ENCODE data around the gene MCM3.

Gene MCM3

DNA sequence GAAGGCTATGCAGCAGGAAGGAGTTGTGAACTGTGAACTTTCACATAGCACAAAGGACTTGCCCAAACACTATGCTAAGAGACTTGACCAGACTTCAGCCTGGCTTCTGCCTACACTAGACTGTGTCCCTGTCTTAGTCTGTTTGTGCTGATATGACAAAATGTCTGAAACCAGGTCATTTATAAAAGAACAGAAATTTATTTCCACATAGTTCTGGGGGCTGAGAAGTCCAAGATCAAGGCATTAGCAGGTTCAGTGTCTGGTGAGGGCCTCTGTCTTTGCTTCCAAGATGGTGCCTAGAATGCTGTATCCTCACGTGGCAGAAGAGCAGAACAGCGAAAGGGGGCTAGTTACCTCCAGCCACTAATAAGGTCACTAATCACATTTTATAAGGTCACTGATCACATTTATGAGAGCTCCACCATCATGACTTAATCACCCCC, 16.0 kb upstream of the MCM3 start:
- DNase-seq, result no peak

DNA sequence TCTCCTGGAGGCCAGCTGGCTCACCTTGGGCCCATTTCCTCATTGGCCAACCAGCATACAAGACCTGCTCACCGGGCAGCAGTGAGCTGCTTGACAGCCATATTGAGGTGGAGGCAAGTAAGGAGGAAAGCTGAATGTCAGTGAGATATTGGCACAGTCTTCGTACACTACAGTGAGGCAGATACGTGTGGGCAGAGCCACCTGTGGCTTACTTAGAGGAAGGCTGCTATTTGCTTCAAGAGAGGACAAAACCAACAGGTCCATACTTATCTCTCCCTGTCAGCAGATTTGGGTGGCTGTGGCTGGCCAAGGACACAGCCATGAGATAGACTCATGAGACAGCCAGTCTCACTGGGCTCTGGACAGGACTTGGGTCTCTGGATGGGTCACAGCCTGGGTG, 15.1 kb upstream of the MCM3 start:
- no peak for DNase-seq

DNA sequence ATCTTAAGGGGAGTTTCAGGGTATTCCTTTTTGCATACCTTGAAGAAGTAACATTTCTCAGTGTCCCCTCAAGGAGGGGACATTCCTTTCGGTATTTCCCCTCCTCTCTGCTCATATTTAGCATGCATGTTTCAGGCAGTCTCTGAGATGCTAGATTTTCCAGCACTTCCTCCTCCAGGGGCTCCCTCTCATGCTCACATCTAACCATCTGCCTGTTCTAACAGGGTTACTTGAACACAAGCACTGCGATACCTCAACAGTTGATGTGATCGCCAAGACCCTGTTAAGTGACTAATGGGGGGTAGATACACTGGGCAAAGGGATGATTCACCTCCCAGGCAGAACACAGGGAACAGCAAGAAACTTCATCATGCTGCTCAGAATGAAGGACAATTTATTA, 12.9 kb upstream of the MCM3 start:
- no peak for DNase-seq

DNA sequence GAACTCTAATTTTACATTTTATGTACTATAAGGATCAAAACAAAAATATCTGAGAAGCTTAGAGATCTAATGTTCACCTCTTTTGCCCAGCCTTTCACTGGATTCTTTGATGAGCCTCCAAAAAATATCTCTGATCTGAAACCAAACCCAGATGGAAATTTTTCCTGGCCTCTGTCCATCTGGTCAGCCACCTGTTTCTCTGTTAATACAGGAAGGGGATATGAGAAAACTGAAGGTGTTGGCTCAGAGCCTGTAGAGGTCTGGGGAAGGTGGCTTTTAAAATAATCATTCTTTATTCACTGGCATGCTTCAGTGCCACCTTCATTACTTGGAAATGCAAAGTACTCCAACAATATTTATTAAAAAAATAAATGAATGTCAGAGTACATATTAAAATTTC, 8.5 kb upstream of the MCM3 start:
- no peak for DNase-seq

DNA sequence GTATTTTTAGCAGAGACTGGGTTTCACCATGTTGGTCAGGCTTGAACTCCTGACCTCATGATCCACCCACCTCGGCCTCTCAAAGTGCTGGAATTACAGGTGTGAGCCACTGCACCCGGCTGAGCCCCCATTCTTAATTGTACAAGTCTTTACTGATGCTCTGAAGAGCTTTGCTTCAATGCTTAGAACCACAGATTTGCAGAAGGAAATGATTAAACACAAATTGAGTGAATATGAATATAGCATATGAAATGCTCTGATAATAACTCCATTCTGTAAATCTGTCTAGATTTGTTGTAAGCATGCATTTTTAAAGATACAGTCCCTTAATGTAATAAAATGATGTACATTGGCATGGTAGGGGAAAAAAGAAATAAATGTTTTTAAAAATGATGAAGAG, 4.3 kb upstream of the MCM3 start:
- DNase-seq, result no peak

DNA sequence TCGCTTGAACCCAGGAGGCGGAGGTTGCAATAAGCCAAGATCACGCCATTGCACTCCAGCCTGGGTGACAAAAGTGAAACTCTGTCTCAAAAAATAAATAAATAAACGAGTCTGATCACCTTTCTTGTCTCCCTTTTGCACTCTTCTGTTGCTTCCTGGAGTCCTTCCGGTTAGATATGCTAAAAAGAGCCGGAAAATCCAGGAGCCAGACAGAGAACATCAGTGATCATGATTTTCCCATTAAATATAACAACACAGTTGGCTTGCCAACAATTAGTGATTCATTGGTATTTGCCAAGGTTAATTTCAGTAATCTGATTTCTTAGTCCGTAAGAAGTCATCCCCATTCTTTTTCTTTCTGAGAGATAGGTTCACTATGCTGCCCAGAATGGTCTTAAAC, 3.7 kb upstream of the MCM3 start:
- no peak for DNase-seq

DNA sequence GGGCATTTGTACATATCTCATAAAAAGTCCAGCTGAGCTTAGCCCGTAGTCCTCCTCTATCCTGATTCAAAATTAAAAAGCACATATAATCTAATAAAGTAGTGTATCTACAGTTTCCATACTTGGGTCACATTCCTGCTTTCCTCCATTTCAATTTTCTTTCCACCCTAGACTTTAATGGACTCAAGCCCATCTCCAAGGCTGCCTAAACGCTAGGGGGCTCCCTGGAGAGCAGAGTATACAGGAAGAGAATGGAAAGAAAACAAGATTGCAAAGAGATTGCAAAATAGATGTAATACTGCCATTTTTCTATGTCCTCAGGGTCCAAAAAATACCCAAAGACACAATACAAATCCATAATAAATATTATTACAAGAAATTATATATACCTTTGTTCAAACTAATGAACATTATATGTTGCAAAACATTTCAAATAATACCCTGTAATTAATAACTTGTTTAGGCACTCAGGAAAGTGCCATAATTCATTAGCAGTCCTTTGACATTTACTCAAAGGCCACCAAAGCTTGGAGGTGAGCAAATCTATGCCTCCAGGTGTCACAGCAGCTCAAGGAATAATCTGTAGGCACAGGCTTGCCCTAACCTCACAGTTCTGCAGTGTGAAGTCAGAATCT, 2.4 kb upstream of the MCM3 start:
- peak; percentile 61 for DNase-seq

DNA sequence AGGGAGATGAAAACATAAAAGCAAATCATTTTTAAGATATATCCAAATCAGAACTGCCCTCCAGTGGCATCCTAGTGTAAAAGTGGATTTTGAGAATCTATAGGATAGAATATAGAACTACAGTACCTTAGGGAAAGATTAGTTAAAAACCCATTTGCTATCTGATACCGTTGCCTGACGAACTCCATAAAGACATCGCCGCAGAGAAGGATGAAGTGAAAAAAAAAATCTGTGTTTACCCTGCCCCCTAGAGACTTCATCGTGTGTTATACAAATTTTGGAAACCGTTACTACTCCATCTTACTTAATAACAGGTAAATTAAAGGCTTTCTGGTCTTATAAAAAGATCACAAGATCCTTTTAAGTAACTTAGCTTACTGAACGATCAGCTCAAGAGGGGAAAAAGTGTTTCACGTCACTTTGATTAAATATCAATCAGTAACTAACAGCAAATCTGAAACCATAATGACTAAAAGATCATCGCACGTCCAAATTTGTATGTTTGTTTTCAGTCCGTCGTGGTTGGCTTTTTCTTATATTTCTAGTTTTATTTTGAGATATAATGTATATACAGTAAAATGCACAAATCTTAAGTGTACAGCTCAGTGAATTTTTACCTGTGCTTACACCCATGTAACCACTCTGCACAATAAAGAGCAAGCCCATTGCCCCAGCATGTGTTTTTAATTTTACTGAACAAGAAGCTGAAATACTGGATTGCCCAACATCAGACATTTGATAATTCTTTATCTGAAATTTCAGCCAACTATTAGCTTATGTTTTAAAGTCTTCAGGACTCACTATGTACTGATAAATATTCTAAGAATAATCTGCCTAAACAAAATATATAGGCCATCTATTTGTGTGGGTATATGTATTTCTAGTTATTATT, 881 bp upstream of the MCM3 start:
- no peak for DNase-seq

DNA sequence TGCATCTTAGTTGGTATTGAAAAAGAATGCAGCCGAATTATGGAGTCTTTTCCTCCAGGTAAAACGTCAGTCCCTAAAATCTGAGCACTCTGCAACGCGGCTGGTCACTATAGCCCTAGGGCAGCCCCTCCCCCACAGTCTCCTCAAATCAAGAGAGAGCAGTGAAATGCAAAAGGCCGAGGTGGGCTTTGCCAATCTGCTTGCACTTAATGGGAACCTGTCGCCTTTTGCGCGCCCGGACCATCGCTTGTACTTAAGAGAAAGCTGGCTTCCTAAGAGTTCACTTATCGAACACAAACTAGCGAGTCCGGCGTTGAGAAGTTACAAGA, 447 bp downstream of the MCM3 start:
- peak; percentile 68 for DNase-seq

DNA sequence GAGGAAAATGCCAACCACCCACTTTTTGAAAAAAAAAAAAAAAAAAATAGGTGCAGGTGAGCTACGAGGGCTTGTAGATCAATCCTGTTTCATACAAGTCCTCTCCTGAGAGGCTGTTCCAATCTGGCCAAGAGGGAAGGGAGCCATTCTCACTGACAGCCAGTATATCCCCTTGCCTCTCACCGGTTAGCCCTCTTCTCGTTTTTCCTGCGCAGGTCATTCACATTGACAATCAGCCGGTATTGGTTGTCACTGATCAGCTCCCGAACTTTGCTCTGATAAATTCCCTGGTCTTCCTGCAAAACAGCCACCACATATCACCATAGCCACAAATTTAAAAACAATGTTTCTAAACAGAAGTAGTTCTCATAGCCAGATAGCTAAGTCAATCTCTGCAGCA, 1.4 kb downstream of the MCM3 start:
- DNase-seq, result no peak

DNA sequence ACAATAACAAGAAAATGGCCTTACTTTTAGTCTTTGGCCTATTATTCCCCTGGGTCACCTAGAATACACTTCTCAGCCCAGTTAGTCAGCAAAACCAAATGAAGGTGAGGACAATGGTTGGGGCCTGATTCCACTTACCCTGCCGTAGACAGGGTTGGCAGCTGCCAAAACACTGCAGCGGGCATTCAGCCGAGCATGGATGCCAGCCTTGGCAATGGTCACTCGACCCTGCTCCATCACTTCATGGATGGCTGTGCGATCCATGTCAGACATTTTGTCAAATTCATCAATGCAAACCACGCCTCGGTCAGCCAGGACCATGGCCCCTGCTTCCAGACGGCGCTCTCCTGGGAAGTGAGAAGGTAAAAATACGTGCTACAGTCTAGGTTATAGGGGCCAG, 8.4 kb downstream of the MCM3 start:
- no peak for DNase-seq

DNA sequence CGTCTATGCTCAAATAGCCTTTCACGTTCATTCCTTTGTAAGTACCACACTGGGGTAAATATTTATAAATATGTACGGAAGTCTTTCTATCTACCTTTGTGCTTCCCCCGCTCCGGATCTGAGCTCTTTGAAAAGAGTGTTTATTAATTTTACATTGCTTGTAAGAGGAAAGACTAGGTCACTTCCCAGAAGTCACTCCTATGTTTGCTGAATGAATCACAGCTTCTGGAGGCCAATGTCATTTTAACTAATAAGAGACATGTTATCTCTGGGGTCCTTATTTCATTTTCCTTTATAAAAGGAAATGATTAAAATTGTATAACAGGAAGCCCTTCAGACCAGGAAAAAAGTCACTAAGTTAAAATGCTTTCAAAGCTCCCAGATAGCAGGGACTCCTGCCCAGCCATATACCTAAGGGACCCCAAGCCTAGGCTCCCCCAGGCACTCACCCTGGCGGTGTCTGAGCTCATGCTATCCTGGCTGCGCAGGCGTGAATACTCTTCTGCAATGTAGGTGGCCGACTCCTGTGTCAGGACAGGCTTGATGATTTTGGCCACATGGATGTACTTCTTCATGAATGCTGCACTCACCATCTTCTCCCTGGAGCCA, 12.6 kb downstream of the MCM3 start:
- no peak for DNase-seq

DNA sequence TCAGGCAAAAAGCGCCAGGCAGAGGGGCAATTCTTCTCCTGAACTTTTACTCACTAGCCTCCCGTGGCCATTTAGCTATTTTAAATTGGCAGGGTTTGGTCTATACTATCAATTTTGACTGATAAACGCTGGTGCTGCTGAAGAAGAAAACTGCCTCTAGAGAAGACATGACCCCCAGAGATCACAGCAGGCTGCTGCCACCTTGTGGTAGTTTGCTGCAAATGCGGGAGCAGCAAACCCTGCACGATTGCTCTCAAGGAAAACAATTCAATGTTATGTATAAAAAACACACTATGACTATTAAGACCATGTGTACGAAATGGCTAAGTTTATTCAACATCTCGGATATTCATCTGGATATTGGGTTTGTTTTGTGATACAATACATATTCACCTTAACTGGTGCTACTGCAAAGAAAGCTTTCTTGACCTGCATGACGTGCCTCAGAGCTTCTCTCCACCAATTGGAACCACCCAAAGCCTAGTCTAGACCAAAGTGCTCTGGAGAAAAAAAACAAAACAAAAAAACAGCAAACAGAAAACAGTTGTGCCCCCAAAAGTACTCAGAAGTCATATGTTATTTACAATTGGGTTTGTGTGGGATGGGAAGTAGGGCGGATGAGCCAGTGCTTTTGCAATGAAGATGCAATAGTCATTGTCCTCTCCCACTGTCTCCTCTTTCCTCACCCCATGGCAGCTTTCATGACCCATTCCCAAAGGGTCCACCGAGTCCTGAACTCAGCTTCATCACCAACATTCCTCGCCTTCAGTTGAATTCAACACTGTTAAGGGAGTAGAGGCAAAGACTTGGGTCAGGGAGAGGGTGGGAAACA, 20.6 kb downstream of the MCM3 start:
- DNase-seq, result peak; percentile 73

DNA sequence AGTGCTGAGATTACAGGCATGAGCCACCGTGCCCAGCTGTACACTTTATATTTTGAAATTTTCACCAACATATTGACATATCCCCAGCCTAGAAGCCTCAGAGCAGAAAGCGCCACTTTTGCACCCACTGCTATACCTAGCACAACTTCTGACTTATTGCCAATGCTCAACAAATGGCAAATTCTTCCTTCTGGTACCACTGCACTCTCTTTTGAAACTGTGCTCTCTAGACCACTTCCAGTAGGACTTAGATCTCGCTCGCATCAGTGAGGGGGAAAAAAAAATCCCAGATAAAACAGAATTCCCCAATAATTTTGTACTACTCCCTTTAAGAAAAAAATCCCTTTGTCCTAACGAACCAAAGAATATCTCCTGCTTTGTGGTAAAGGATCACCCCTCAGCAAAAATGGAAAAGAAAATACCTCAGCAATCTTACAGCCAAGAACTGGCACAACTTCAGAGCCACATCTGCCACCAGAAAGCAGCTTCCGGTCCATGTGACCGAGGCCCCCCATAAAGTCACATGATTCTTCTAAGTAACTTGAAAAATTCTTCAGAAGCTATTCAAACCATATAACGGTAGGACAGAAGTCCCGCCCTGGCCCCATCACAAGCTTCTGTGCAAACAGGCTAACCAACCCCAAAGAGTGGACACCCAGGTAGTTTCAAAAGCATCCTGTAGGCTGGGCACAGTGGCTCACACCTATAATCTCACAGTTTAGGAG, 21.8 kb downstream of the MCM3 start:
- DNase-seq, result no peak

DNA sequence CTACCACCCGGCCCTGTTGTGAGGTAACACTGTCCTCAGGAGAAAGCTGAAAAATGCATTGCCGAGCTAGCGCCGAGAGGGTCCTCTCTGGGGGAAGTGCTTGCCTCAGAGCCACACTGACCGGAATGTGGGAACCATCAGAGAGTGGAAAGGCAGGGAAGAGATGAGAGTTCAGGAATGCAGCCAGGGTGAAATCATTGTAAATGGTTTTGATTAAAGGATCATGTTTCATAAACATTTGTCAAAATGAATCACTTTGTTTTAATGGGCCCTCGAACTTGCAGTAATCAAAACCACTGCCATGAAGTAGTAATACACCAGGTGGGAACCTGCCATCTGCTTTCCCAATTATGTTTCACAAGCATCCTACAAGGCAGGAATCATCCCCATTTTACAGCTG, 23.3 kb downstream of the MCM3 start:
- DNase-seq, result no peak

DNA sequence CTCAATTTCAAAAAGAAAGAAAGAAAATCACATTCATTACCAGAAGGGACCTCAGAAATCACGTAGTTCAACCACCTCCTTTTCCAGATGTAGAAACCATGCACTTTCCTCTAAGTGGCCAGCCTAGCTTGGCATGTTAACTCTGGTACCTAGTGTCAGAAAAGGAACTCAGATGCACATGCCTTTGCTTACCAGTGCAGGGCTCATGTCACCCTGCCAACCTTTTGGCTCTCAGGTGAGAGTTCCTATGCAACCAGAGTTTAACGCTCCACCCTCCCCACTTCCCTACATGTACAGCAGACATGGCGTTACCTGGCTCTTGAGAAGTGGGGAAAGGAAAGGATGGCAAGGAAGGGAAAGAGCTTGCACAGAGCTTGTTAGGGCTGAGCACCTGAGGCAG, 23.9 kb downstream of the MCM3 start:
- no peak for DNase-seq

DNA sequence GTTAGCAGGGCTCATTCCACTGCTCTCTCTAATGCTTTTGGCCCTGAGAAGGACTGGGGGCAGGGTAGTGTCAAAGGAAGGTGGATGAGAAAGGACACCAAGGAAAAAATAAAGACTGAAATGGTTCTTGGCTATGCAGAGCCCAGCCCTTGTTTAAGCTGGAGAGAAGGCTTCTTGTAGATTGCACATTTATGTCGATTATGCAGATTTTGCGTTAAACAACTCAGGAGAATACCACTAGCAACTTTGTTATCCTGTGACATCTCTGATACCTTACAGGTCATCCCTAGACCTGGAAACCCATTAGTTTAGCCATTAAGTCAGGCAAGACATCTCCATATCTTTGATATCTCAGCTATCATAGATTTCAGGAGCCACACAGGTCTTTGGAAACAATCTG, 29.1 kb downstream of the MCM3 start:
- DNase-seq, result no peak

DNA sequence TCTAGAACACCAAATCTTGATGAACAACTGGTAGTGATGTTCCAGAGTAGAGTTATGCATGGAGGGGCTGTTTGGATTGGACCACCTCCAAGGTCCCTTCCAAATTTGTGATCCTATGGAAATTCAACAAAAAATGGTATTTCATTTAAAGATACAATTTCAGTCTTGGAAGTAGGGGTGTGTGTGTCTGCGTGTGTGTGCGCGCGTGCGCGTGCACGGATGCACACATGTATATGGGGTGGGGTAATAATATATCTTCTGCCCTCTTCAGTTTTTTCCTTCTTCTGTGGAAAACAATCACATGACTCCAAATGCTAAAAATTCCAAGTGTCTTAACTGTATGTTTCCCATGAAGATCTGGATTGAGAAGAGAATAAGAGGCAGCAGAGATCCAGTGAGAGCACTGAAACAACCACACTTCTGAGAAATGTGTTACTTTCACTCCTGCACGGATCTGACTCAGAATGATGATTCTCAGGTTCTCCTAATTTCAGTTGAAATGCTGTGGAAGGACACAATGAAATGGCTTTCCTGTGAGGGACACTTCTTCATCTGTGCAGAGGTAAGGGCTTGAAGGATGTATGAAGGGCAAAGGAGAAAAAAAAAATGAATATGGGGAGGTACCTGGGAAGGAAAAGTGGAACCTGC, 29.7 kb downstream of the MCM3 start:
- DNase-seq, result no peak

DNA sequence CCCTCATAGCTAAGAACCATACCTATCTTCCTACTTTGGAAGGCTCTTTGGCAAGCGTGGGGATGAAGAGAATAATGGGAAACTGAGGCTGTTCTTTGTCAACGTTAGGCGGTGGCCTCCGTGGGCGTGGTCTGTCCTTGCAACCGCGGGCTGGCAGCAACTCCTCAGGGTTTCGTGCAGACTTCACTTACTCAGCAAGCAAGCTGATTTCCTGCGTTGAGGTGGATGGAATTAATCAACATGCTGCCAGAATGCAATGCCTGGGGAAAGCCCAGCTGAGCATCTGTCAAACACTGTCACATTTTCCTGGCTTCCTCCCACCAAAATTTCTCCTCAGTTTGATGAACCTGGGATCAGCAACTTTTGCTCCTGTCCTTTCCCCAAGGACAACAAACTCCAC, 31.0 kb downstream of the MCM3 start:
- DNase-seq, result peak; percentile 57

DNA sequence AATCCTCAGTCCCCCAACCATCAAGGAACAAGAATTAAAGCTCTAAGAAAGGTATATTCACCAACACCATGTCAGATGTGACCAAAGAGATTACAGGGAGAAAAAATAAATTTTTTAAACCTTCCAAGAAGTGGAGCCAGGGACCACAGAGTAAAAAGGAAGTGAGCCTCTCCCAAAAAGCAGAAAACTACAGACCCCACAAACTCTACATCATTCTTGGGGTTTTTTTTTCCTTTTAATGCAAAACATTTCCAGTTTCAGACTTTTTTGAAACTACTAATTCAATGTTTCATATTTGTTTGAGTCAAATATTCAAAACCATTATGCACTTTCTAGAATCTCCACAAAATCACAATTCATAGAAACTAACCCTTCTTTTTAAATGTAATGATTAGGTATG, 33.4 kb downstream of the MCM3 start:
- DNase-seq, result no peak

DNA sequence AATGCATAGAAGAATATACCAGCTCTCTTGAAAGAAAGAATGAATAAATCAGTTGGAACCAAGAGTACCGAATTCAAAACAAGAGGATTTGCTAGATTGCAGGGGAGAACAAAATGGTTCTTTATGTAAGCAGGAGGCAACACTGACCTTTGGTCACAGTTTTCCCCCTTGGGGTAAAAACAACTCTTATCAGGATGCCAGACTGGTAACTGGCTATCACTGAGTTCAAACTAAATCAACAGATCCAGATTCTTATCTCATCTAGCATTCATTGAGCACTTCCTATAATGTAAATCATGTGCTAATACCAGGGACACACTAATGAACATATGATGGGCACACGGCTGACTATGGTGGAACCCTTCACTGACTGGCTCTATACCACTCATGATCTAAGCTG, 35.5 kb downstream of the MCM3 start:
- DNase-seq, result no peak

DNA sequence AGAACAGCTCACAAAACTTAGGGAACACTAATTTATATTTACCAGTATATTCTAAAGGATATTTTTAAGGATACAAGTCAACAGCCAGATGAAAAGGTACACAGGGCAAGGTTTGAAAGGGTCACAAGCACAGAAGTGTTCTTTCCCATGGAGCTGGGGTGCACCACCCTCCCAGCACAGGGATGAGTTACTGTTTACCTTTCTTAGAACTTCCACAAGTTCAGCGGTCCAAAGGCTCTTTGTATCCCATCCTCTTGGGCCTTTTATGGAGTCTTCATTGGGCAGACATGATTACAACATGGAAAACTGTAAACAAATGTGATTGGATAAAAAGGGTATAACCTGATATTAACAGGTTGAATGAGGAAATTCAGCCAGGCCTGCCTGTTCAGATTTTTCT, 39.1 kb downstream of the MCM3 start:
- DNase-seq, result no peak
